GM23248 (cell line): ENCODE data around the gene LGALS3BP.

Experiments used
- EZH2 ChIP-seq: fragments of 200-600 bp; sonication (generic); IDR thresholded peaks from 2 replicates; pipeline ENCODE4 v1.6.1; 2018; ENCODE audit warnings: antibody characterized with exemption, mild to moderate bottlenecking; ENCODE audit not compliant: insufficient read depth, poor library complexity, severe bottlenecking
- EZH2phosphoT487 ChIP-seq: fragments of 200-600 bp; sonication (generic); IDR thresholded peaks from 2 replicates; pipeline ENCODE4 v1.6.1; 2018; ENCODE audit warnings: antibody characterized with exemption, moderate library complexity, mild to moderate bottlenecking, low read depth; ENCODE audit not compliant: insufficient read depth

DNA sequence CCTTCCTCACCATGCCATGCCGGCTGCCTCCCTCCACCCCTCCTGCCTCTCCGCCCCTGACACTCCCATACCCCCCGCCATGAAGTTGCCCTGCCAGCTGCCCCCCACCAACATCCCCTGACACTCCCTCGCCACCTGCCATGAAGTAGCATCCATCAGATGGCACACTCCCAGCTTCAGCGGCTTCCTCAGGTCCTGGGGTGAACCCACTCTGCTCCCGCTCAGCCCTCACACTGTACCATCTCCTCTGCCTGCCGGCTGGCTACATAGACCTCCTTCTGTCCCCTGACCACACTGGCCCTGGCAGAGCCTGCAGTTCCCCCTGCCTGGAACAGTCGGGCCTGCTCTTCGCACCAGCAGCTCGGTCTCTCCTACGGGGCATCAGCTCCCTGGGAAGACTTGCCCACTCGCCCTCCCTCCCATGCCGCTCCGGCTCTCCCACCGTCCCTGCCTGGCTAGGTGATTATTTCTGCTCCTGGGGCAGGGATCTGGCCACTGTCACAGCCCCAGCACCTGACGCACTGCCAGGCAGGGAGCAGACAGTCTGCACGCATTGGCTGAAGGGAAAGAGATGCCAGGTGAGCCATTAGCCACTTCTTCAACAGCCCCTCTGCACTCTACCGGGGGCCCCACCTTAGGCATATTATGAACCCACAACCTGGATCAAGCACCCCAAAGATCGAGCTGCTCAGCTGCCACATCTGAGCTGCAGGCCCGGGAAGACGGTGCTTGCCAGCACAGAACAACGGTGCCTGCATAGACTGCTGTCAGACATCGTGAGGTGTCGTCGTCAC lies 20.9 kb upstream of the LGALS3BP start:
- no peak for TF ChIP-seq EZH2
- no peak for TF ChIP-seq EZH2phosphoT487
